Measurements from ENCODE around the gene RUSC2.
"Not testable (repeated sequence)": the region's sequence is repeated elsewhere in the genome, so short reads cannot be mapped to it uniquely, and the experiment has no call there.

The RUSC2 gene

DNA sequence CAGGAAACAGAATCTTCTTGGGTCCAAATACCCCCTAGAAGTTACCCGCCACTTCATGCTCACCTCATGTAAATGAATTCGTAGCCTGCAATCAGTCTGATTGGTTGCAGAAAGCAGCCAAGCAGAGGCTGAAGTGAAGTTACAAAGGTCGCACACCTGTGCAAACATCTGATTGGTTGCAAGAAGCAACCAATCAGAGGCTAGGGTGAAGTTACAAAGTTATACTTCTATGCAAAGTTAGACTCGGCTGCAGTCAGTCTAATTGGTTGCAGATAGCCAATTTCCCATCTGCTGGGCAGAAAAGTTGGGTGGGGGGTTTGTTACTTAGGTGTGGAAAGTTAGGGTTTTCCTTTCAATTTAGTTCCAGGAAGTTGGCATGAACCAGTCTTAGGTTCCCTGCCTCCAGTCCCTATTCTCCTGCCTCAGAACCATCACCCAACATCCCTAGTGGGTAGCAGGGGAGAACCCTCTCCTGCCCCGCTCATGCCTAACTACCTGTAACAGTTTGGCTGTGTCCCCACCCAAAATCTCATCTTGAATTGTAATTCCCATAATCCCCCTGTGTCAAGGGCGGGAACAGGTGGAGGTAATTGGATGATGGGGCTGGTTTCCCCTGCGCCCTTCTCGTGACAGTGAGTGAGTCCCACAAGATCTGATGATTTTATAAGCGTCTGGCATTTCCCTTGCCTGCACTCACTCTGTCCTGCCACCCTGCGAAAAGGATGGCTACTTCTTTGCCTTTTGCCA is 1.2 kb upstream of the RUSC2 start:
- Histone ChIP-seq H4K20me1 (ENCODE audit: insufficient read depth, low read length) (no peaks in the 10 kb centered on the region), H3K4me3 (ENCODE audit: low read depth in 1 of 2, low read length in 2 of 2) (no peak overlapping the region), H3K36me3 (ENCODE audit: insufficient read depth, low read length) (no peaks in the 10 kb centered on the region), H3K79me2 (ENCODE audit: insufficient read depth, low read length) (no peaks in the 10 kb centered on the region), H3K4me2 (ENCODE audit: insufficient read depth, low read length) (no peak overlapping the region), H3K27ac (ENCODE audit: low read length) (no peak overlapping the region), H3K9me3 (ENCODE audit: insufficient read depth, low read length, severe bottlenecking) (no peaks in the 10 kb centered on the region), H3K9ac (ENCODE audit: low read depth, low read length) (no peak overlapping the region), H2AFZ (ENCODE audit: low read depth, low read length) (peak overlapping the region; percentile 43; the same call in 1 of the 2 replicates), H3K4me1 (ENCODE audit: insufficient read depth, low read length) (no peaks in the 10 kb centered on the region), H3K27me3 (ENCODE audit: insufficient read depth, low read length, poor library complexity) (no peaks in the 10 kb centered on the region)
- TF ChIP-seq, protein P1, sequence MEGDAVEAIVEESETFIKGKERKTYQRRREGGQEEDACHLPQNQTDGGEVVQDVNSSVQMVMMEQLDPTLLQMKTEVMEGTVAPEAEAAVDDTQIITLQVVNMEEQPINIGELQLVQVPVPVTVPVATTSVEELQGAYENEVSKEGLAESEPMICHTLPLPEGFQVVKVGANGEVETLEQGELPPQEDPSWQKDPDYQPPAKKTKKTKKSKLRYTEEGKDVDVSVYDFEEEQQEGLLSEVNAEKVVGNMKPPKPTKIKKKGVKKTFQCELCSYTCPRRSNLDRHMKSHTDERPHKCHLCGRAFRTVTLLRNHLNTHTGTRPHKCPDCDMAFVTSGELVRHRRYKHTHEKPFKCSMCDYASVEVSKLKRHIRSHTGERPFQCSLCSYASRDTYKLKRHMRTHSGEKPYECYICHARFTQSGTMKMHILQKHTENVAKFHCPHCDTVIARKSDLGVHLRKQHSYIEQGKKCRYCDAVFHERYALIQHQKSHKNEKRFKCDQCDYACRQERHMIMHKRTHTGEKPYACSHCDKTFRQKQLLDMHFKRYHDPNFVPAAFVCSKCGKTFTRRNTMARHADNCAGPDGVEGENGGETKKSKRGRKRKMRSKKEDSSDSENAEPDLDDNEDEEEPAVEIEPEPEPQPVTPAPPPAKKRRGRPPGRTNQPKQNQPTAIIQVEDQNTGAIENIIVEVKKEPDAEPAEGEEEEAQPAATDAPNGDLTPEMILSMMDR (IDR thresholded peaks at IDR 0.05; ENCODE audit: borderline replicate concordance, extremely low read depth, low read length, poor library complexity, severe bottlenecking) = no peak
- no peak for TF ChIP-seq EZH2 (IDR thresholded peaks at IDR 0.05; ENCODE audit: borderline replicate concordance, low read depth, low read length, severe bottlenecking)
- no peak for DNase-seq
- ATAC-seq (ENCODE audit: insufficient read depth, low read depth) = no peak

DNA sequence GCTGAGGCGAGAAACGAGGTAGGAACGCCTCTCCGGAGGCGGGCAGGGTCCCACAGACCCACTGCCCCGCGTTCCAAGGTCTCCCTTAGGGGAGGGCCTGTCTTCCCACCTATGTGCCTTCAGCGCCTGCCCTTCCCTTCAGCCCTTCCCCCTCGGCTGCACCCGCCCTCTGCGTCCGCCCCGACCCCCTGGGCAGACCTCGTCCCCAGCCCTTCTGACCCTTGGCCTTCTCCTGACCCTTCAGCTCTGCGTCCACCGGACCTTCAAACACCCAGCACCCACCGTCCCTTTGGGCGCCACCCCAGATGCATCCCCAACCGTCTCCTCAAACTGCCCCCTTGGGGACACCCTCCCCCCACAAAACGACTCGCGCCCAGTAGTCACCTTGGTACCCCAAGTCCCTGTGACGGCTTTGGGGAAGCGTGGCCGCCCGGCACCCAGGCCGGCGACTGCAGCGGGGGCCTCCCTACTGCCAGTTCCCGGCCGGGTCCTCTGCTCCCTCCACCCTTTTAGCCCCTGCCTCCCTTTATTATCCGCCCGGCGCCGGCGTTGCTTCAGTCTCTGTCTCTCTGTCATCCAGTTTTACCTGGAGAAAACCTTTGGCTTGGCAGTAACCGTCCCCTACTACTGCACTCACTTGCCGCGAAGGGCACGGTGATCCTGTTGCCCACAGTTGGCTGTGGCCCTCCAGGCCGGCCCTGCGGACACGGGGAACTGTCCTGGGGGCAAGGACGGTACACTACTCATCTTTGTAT is 421 bp downstream of the RUSC2 start:
- no peaks in the 10 kb centered on the region for H3K27me3 ChIP-seq (ENCODE audit: insufficient read depth, low read length, poor library complexity)
- no peak overlapping the region for H3K4me2 ChIP-seq (ENCODE audit: insufficient read depth, low read length)
- no peaks in the 10 kb centered on the region for H3K79me2 ChIP-seq (ENCODE audit: insufficient read depth, low read length)
- no peaks in the 10 kb centered on the region for H3K4me1 ChIP-seq (ENCODE audit: insufficient read depth, low read length)
- H3K36me3 ChIP-seq (ENCODE audit: insufficient read depth, low read length) = no peaks in the 10 kb centered on the region
- H3K27ac ChIP-seq (ENCODE audit: low read length) = no peak overlapping the region
- H3K9ac ChIP-seq (ENCODE audit: low read depth, low read length) = no peak overlapping the region
- no peaks in the 10 kb centered on the region for H4K20me1 ChIP-seq (ENCODE audit: insufficient read depth, low read length)
- DNase-seq (no peak), ATAC-seq (ENCODE audit: insufficient read depth, low read depth) (no peak)
- no peak overlapping the region for H3K4me3 ChIP-seq (ENCODE audit: low read depth in 1 of 2, low read length in 2 of 2)
- H2AFZ ChIP-seq (ENCODE audit: low read depth, low read length) = no peak overlapping the region
- H3K9me3 ChIP-seq (ENCODE audit: insufficient read depth, low read length, severe bottlenecking) = no peaks in the 10 kb centered on the region
- TF ChIP-seq EZH2 (IDR thresholded peaks at IDR 0.05; ENCODE audit: borderline replicate concordance, low read depth, low read length, severe bottlenecking) = no peak
- TF ChIP-seq, protein P1 (IDR thresholded peaks at IDR 0.05; ENCODE audit: borderline replicate concordance, extremely low read depth, low read length, poor library complexity, severe bottlenecking) = no peak

GRCh38 chr9:35490910-35491465 is 1.1 kb downstream of the RUSC2 start:
- Histone ChIP-seq H3K79me2 (ENCODE audit: insufficient read depth, low read length) (no peaks in the 10 kb centered on the region), H3K4me3 (ENCODE audit: low read depth in 1 of 2, low read length in 2 of 2) (no peak overlapping the region), H3K4me2 (ENCODE audit: insufficient read depth, low read length) (no peak overlapping the region), H2AFZ (ENCODE audit: low read depth, low read length) (no peak overlapping the region; the same call in 1 of the 2 replicates), H3K27ac (ENCODE audit: low read length) (no peak overlapping the region), H3K9me3 (ENCODE audit: insufficient read depth, low read length, severe bottlenecking) (no peaks in the 10 kb centered on the region), H4K20me1 (ENCODE audit: insufficient read depth, low read length) (no peaks in the 10 kb centered on the region), H3K4me1 (ENCODE audit: insufficient read depth, low read length) (no peaks in the 10 kb centered on the region), H3K36me3 (ENCODE audit: insufficient read depth, low read length) (no peaks in the 10 kb centered on the region), H3K27me3 (ENCODE audit: insufficient read depth, low read length, poor library complexity) (no peaks in the 10 kb centered on the region), H3K9ac (ENCODE audit: low read depth, low read length) (no peak overlapping the region)
- TF ChIP-seq, protein P1 (IDR thresholded peaks at IDR 0.05; ENCODE audit: borderline replicate concordance, extremely low read depth, low read length, poor library complexity, severe bottlenecking) = no peak
- TF ChIP-seq EZH2 (IDR thresholded peaks at IDR 0.05; ENCODE audit: borderline replicate concordance, low read depth, low read length, severe bottlenecking) = no peak
- DNase-seq = no peak
- ATAC-seq (ENCODE audit: insufficient read depth, low read depth) = no peak

GRCh38 chr9:35493119-35493518 is 3.2 kb downstream of the RUSC2 start:
- H3K4me1 ChIP-seq (ENCODE audit: insufficient read depth, low read length); H3K79me2 ChIP-seq (ENCODE audit: insufficient read depth, low read length); H3K27me3 ChIP-seq (ENCODE audit: insufficient read depth, low read length, poor library complexity); H3K27ac ChIP-seq (ENCODE audit: low read length); H3K36me3 ChIP-seq (ENCODE audit: insufficient read depth, low read length); ATAC-seq (ENCODE audit: insufficient read depth, low read depth); DNase-seq; H3K4me2 ChIP-seq (ENCODE audit: insufficient read depth, low read length); H3K9ac ChIP-seq (ENCODE audit: low read depth, low read length); H4K20me1 ChIP-seq (ENCODE audit: insufficient read depth, low read length); H3K9me3 ChIP-seq (ENCODE audit: insufficient read depth, low read length, severe bottlenecking); H2AFZ ChIP-seq (ENCODE audit: low read depth, low read length); H3K4me3 ChIP-seq (ENCODE audit: low read depth in 1 of 2, low read length in 2 of 2): not testable (repeated sequence)

Data from DND-41 (cell line).